K562 (cell line): ENCODE data around the gene CAMK2B. TPM values are rescaled to one million over a fixed set of nuclear protein-coding genes. Genes with fewer than 3 reads are reported as not detected.

Experiments used
- ATAC-seq: fragments of 200-7000 bp; cut with Tn5 transposase; 3 replicates; pipeline ENCODE4 v1.9.1; 2020; ENCODE audit warnings: moderate library complexity
- BruUV-seq: library from RNA; stranded (reverse); fragments of 400-500 nt; replicated peaks from 2 replicates; lab custom pipeline; 2021; lab: Mats Ljungman, UMichigan
- CTCF ChIA-PET: fragments of 300-600 bp; formaldehyde crosslinking; extraction: SDS; loops from one replicate; lab custom pipeline; 2021; ENCODE audit warnings: low intra/inter-chr PET ratio; lab: Yijun Ruan, JAX
- POLR2A ChIA-PET: fragments of 300-600, 350-650 bp; sonication (Branson Sonifier 250); formaldehyde crosslinking; extraction: SDS; loops from one replicate; lab custom pipeline; 2021; ENCODE audit warnings: antibody characterized with exemption, inconsistent platforms; lab: Yijun Ruan, JAX
- DNase-seq, 4 experiments: peaks; one replicate each; pipeline versions ENCODE4 v3.0.0 to v3.0.0-alpha.2; 2011 to 2018; ENCODE audit warnings: low spot score in 3 of 4, mixed read lengths in 3 of 4; ENCODE audit errors: extremely low read depth in 1 of 4
- FAIRE-seq: peaks from 2 replicates; lab custom pipeline; 2011; peaks lifted over from hg19 to GRCh38; lab: Jason Lieb, UNC
- H2AFZ ChIP-seq: 2 replicates; pipeline ENCODE4 v1.6.0; 2011; ENCODE audit warnings: low read depth, low read length, control low read depth, inconsistent platforms
- H3K27ac ChIP-seq: fragments of 200-600 bp; 3 replicates; pipeline ENCODE4 v1.8.0; 2011; ENCODE audit warnings: low read depth, mild to moderate bottlenecking, control low read depth, inconsistent platforms, low read length, moderate library complexity, mixed read lengths; ENCODE audit errors: extremely low read depth
- H3K27me3 ChIP-seq, 2 experiments: fragments of 300-600 bp in 1 of 2; 2 replicates in 1 of 2; 3 replicates in 1 of 2; pipeline versions ENCODE4 v1.6.0 to v1.8.0; 2011; ENCODE audit warnings: inconsistent platforms in 2 of 2, low read length in 2 of 2, mild to moderate bottlenecking in 1 of 2, mixed read lengths in 1 of 2, moderate library complexity in 1 of 2; ENCODE audit not compliant: control insufficient read depth in 2 of 2, insufficient read depth in 2 of 2
- H3K36me3 ChIP-seq: fragments of 300-600 bp; 3 replicates; pipeline ENCODE4 v1.8.0; 2011; ENCODE audit warnings: mild to moderate bottlenecking, low read length, inconsistent platforms; ENCODE audit not compliant: control insufficient read depth, insufficient read depth
- H3K4me1 ChIP-seq, 2 experiments: fragments of 200-600 bp in 1 of 2; replicated peaks in 1 of 2; 2 replicates in 1 of 2; 3 replicates in 1 of 2; pipeline versions ENCODE4 v1.5.1 to v1.8.0; 2011; ENCODE audit warnings: inconsistent platforms in 2 of 2, low read length in 2 of 2, mild to moderate bottlenecking in 1 of 2, mixed read lengths in 1 of 2, moderate library complexity in 1 of 2; ENCODE audit not compliant: control insufficient read depth in 2 of 2, insufficient read depth in 2 of 2
- H3K4me2 ChIP-seq: 2 replicates; pipeline ENCODE4 v1.6.1; 2011; ENCODE audit warnings: low read length, control low read depth, inconsistent platforms, mixed read lengths; ENCODE audit not compliant: insufficient read depth
- H3K4me3 ChIP-seq: fragments of 200-600 bp; sonication (generic), shearing (Covaris generic); 2 replicates; pipeline ENCODE4 v1.5.1; 2016; ENCODE audit warnings: control low read depth, inconsistent platforms
- H3K79me2 ChIP-seq: fragments of 200-600 bp; 3 replicates; pipeline ENCODE4 v1.8.0; 2011; ENCODE audit warnings: low read length, inconsistent platforms; ENCODE audit not compliant: control insufficient read depth, insufficient read depth
- H3K9ac ChIP-seq, 2 experiments: 2 replicates each; pipeline versions ENCODE4 v1.6.0 to v1.6.1; 2011; ENCODE audit warnings: low read depth in 2 of 2, low read length in 2 of 2, control low read depth in 1 of 2, inconsistent platforms in 1 of 2, mild to moderate bottlenecking in 1 of 2, mixed read lengths in 1 of 2; ENCODE audit not compliant: insufficient read depth in 1 of 2
- H3K9me1 ChIP-seq: one replicate; pipeline ENCODE4 v1.6.0; 2011; ENCODE audit warnings: inconsistent platforms, mild to moderate bottlenecking, low read length, moderate library complexity; ENCODE audit not compliant: control insufficient read depth, insufficient read depth
- H3K9me3 ChIP-seq: replicated peaks from 2 replicates; pipeline ENCODE4 v1.5.1; 2011; ENCODE audit warnings: low read depth, low read length, inconsistent platforms; ENCODE audit not compliant: control insufficient read depth, insufficient read depth
- H4K20me1 ChIP-seq: replicated peaks from 2 replicates; pipeline ENCODE4 v1.6.1; 2011; ENCODE audit warnings: low read length, inconsistent platforms, mixed read lengths; ENCODE audit not compliant: control insufficient read depth, insufficient read depth
- CBX1 ChIP-seq: sonication (generic); IDR thresholded peaks from 2 replicates; pipeline ENCODE4 v1.6.1; 2016; ENCODE audit warnings: antibody characterized with exemption, low read depth, mild to moderate bottlenecking
- CBX5 ChIP-seq: IDR thresholded peaks from 2 replicates; pipeline ENCODE4 v1.6.1; 2014; ENCODE audit warnings: low read depth, borderline replicate concordance
- DPF2 ChIP-seq: fragments of 450-650 bp; IDR thresholded peaks from 2 replicates; pipeline ENCODE4 v1.6.1; 2016
- FOXA1 ChIP-seq: fragments of 450-650 bp; IDR thresholded peaks from 2 replicates; pipeline ENCODE4 v1.6.1; 2016; ENCODE audit warnings: mild to moderate bottlenecking, borderline replicate concordance
- HSF4 ChIP-seq: fragments of 250-450 bp; sonication (Bioruptor Pico); IDR thresholded peaks from 2 replicates; pipeline ENCODE4 v2.1.2; 2022; ENCODE audit warnings: mild to moderate bottlenecking, moderate library complexity, borderline replicate concordance
- POLR2A ChIP-seq: fragments of 450-650 bp; conservative IDR thresholded peaks from 2 replicates; pipeline ENCODE4 v1.6.1; 2016
- SIX5 ChIP-seq, 2 experiments: IDR thresholded peaks; 2 replicates each; pipeline ENCODE4 v1.6.1; 2011; ENCODE audit warnings: low read length in 2 of 2, borderline replicate concordance in 1 of 2, low read depth in 1 of 2, mild to moderate bottlenecking in 1 of 2, moderate library complexity in 1 of 2; ENCODE audit not compliant: insufficient read depth in 1 of 2
- XRCC3 ChIP-seq: fragments of 450-650 bp; IDR thresholded peaks from 2 replicates; pipeline ENCODE4 v1.6.1; 2017; ENCODE audit warnings: mild to moderate bottlenecking, moderate library complexity
- ZBTB8A ChIP-seq: fragments of 450-650 bp; IDR thresholded peaks from 2 replicates; pipeline ENCODE4 v1.6.1; 2018; ENCODE audit warnings: mild to moderate bottlenecking, moderate library complexity; ENCODE audit not compliant: partially characterized antibody
- ZNF239 ChIP-seq: fragments of 250-450 bp; sonication (Bioruptor Pico); IDR thresholded peaks from 2 replicates; pipeline ENCODE4 v1.4.0; 2020; ENCODE audit warnings: mild to moderate bottlenecking
- ZNF274 ChIP-seq: IDR thresholded peaks from 2 replicates; pipeline ENCODE4 v1.6.1; 2011; ENCODE audit warnings: low read depth, mild to moderate bottlenecking, low read length, moderate library complexity, borderline replicate concordance
- ZNF316 ChIP-seq: fragments of 450-650 bp; IDR thresholded peaks from 2 replicates; pipeline ENCODE4 v1.6.1; 2016
- WGBS: fragments of 100-300 bp; shearing (Covaris generic); methylation state at CpG from one replicate; pipeline ENCODE4 v1.1.6; 2016; ENCODE audit warnings: low coverage, mixed read lengths; ENCODE audit not compliant: insufficient coverage; ENCODE audit errors: missing lambda C conversion rate; 5-methylcytosine and 5-hydroxymethylcytosine counted together
- in situ Hi-C: fragments of 300-500 bp; cut with MboI; formaldehyde crosslinking; loops from 4 replicates; pipeline ENCODE4 v1.15.0; 2018; ENCODE audit warnings: inconsistent platforms, mixed read lengths
- intact Hi-C: fragments of 100-400 bp; cut with micrococcal nuclease; formaldehyde crosslinking; loops from 2 replicates; pipeline ENCODE4 v1.14.2; 2022
- polyA plus RNA-seq, 8 experiments: library from polyadenylated mRNA; depleted of rRNA in 4 of 8; stranded (reverse) in 5 of 8; unstranded in 3 of 8; fragments of >200 nt; fragmentation: Nextera tagmentation in 2 of 8; fragmentation: Illumina TruSeq in 1 of 8; extraction: Ambion mirVana in 2 of 8; extraction: Trizol in 1 of 8; gene quantifications; 2 replicates each; pipeline versions ENCODE4 v1.2.1 to v1.2.3, GENCODE V29; 2011 to 2014; ENCODE audit warnings: inconsistent platforms in 1 of 8, missing spikeins in 1 of 8
- total RNA-seq, 7 experiments: library from RNA; depleted of rRNA in 6 of 7; stranded (reverse); fragments of >200 nt in 6 of 7; fragmentation: Illumina TruSeq in 2 of 7; extraction: Trizol in 2 of 7; gene quantifications; 2 replicates each; pipeline versions ENCODE4 v1.2.1 to v1.2.3, GENCODE V29; 2011 to 2021; ENCODE audit warnings: low replicate concordance in 1 of 7

Gene CAMK2B
- total and polyA plus RNA-seq, 9 of the 15 experiments (the other 6 are each of a cell fraction or from before 2014, with no cell fraction given): 0.04 to 0.09 (median 0.05) TPM; not detected in 4

- ATAC-seq: no peak
- in situ Hi-C loops: no loop called here
- H3K79me2 ChIP-seq: no peaks in the 10 kb centered on the region
- no peak for TF ChIP-seq POLR2A
- no peak for TF ChIP-seq CBX5
- TF ChIP-seq ZBTB8A: no peak
- no peak for TF ChIP-seq XRCC3
- TF ChIP-seq CBX1: no peak
- TF ChIP-seq DPF2: no peak
- no peak for TF ChIP-seq ZNF239 (CRISPR knock-in tag)
- no peak for TF ChIP-seq ZNF274
- TF ChIP-seq, all 486 proteins: peak for 0
- Histone ChIP-seq H3K4me1 (peaks cover 0 to 18% of the 10 kb centered on the region in 2 experiments; a peak in 3 of 5 replicates), H3K9me1 (no peaks in the 10 kb centered on the region), H3K27ac (no peak overlapping the region), H4K20me1 (no peaks in the 10 kb centered on the region; the same call in 1 of the 2 replicates), H3K9ac (no peak overlapping the region), H3K9me3 (no peaks in the 10 kb centered on the region), H2AFZ (no peak overlapping the region), H3K36me3 (no peaks in the 10 kb centered on the region), H3K4me3 (no peak overlapping the region), H3K4me2 (no peak overlapping the region), H3K27me3 (peaks cover 37 to 88% of the 10 kb centered on the region in 2 experiments; a peak in 4 of 5 replicates)
- no TSS peak for BruUV-seq
- DNase-seq (no peak), FAIRE-seq (no peak)
- intact Hi-C loops: no loop called here
- ChIA-PET POLR2A (no interaction called here), CTCF (no interaction called here)
- WGBS: 10% methylated on average over 7 of the region's 7 CpGs
These were observed 50.2 kb downstream of the CAMK2B start for GRCh38 chr7:44275146-44275545.

- intact Hi-C loops: no loop called here
- Histone ChIP-seq H3K9me3 (no peaks in the 10 kb centered on the region), H3K4me3 (no peak overlapping the region), H4K20me1 (no peaks in the 10 kb centered on the region), H3K4me1 (peaks cover 0 to 15% of the 10 kb centered on the region in 2 experiments; a peak in 3 of 5 replicates), H3K27me3 (peaks cover 34 to 83% of the 10 kb centered on the region in 2 experiments; a peak in 4 of 5 replicates), H3K9ac (no peak overlapping the region), H3K27ac (no peak overlapping the region), H3K9me1 (no peaks in the 10 kb centered on the region), H2AFZ (no peak overlapping the region), H3K36me3 (no peaks in the 10 kb centered on the region), H3K79me2 (no peaks in the 10 kb centered on the region), H3K4me2 (no peak overlapping the region)
- no peak for FAIRE-seq
- ChIA-PET POLR2A (no interaction called here), CTCF (no interaction called here)
- no peak for DNase-seq
- 6% methylated on average over 3 of the region's 3 CpGs for WGBS
- no TSS peak for BruUV-seq
- ATAC-seq: no peak
- in situ Hi-C loops: no loop called here
- TF ChIP-seq SIX5 (IDR thresholded peaks at IDR 0.05; ENCODE audit: borderline replicate concordance in 1 of 2, insufficient read depth in 1 of 2, low read depth in 1 of 2, low read length in 2 of 2) (no peak), FOXA1 (no peak), ZNF316 (no peak), HSF4 (no peak)
These were observed 50.8 kb downstream of the CAMK2B start for GRCh38 chr7:44274623-44274975.
